Endothelial cell of umbilical vein (primary cell): ENCODE measurements around the gene ADTRP. TPM values are rescaled to one million over a fixed set of nuclear protein-coding genes. Genes with fewer than 3 reads are reported as not detected.

Experiments used
- BruUV-seq: library from RNA; stranded (reverse); fragments of 400-500 nt; replicated peaks from 2 replicates; lab custom pipeline; 2021; lab: Mats Ljungman, UMichigan
- CTCF ChIA-PET: fragments of 300-600, 350-600 bp; sonication (Branson Sonifier 250); formaldehyde crosslinking; loops from one replicate; lab custom pipeline; 2021; ENCODE audit warnings: antibody characterized with exemption, inconsistent platforms; lab: Charles Lee
- POLR2A ChIA-PET: fragments of 300-600, 350-600 bp; sonication (Branson Sonifier 250); formaldehyde crosslinking; loops from one replicate; lab custom pipeline; 2021; ENCODE audit warnings: antibody characterized with exemption, inconsistent platforms; lab: Charles Lee
- DNase-seq: peaks from one replicate; pipeline ENCODE4 v3.0.0-alpha.2; 2011; ENCODE audit warnings: low read depth, low spot score
- FAIRE-seq: peaks from 2 replicates; lab custom pipeline; 2011; peaks lifted over from hg19 to GRCh38; lab: Jason Lieb, UNC
- H2AFZ ChIP-seq: 2 replicates; pipeline ENCODE4 v1.6.0; 2012; ENCODE audit warnings: low read depth, low read length, control low read depth, inconsistent platforms
- H3K27ac ChIP-seq: 2 replicates; pipeline ENCODE4 v1.5.1; 2011; ENCODE audit warnings: low read depth, mild to moderate bottlenecking, control low read depth, low read length, moderate library complexity; ENCODE audit not compliant: insufficient read depth
- H3K27me3 ChIP-seq, 2 experiments: 2 replicates each; pipeline versions ENCODE4 v1.6.0 to v1.6.1; 2011; ENCODE audit warnings: low read length in 2 of 2, mixed read lengths in 1 of 2; ENCODE audit not compliant: control insufficient read depth in 2 of 2, insufficient read depth in 2 of 2
- H3K36me3 ChIP-seq, 2 experiments: 2 replicates in 1 of 2; 3 replicates in 1 of 2; pipeline ENCODE4 v1.5.1; 2011; ENCODE audit warnings: low read length in 2 of 2, mild to moderate bottlenecking in 1 of 2, moderate library complexity in 1 of 2; ENCODE audit not compliant: control insufficient read depth in 2 of 2, insufficient read depth in 2 of 2; ENCODE audit errors: extremely low read depth in 1 of 2
- H3K4me1 ChIP-seq: 3 replicates; pipeline ENCODE4 v1.5.1; 2011; ENCODE audit warnings: mild to moderate bottlenecking, low read length; ENCODE audit not compliant: control insufficient read depth, insufficient read depth; ENCODE audit errors: extremely low read depth
- H3K4me2 ChIP-seq: 2 replicates; pipeline ENCODE4 v1.6.1; 2011; ENCODE audit warnings: low read length, control low read depth, mixed read lengths; ENCODE audit not compliant: insufficient read depth
- H3K4me3 ChIP-seq, 3 experiments: fragments of 200-600 bp in 1 of 3; sonication (generic), shearing (Covaris generic) in 1 of 3; replicated peaks in 1 of 3; 2 replicates each; pipeline ENCODE4 v1.5.1; 2011 to 2016; ENCODE audit warnings: control low read depth in 3 of 3, low read length in 3 of 3, mild to moderate bottlenecking in 2 of 3, inconsistent platforms in 1 of 3, low read depth in 1 of 3, moderate library complexity in 1 of 3; ENCODE audit not compliant: insufficient read depth in 1 of 3
- H3K79me2 ChIP-seq: 2 replicates; pipeline ENCODE4 v1.6.0; 2012; ENCODE audit warnings: low read length, inconsistent platforms; ENCODE audit not compliant: control insufficient read depth, insufficient read depth
- H3K9ac ChIP-seq: replicated peaks from 2 replicates; pipeline ENCODE3; 2011; ENCODE audit warnings: low read length, control low read depth; ENCODE audit not compliant: insufficient read depth; ENCODE audit errors: extremely low read depth
- H3K9me1 ChIP-seq: replicated peaks from 3 replicates; pipeline ENCODE4 v1.6.0; 2011; ENCODE audit warnings: mild to moderate bottlenecking, low read length; ENCODE audit not compliant: control insufficient read depth, insufficient read depth; ENCODE audit errors: extremely low read depth
- H3K9me3 ChIP-seq: replicated peaks from 2 replicates; pipeline ENCODE4 v1.5.1; 2012; ENCODE audit warnings: low read length, inconsistent platforms; ENCODE audit not compliant: control insufficient read depth, insufficient read depth
- H4K20me1 ChIP-seq: replicated peaks from 2 replicates; pipeline ENCODE3; 2011; ENCODE audit warnings: mild to moderate bottlenecking, low read length; ENCODE audit not compliant: control insufficient read depth, insufficient read depth; ENCODE audit errors: extremely low read depth
- CTCF ChIP-seq, 2 donors: IDR thresholded peaks; 1 replicate in 1 of 2; 2 replicates in 1 of 2; pipeline ENCODE4 v1.5.1; 2011; ENCODE audit warnings: low read length in 2 of 2, mild to moderate bottlenecking in 2 of 2, moderate library complexity in 2 of 2, control low read depth in 1 of 2, inconsistent platforms in 1 of 2, low read depth in 1 of 2; ENCODE audit not compliant: insufficient read depth in 1 of 2; ENCODE audit errors: extremely low read depth in 1 of 2
- EZH2 ChIP-seq: IDR thresholded peaks from 2 replicates; pipeline ENCODE4 v1.6.1; 2012; ENCODE audit warnings: borderline replicate concordance, low read depth, mild to moderate bottlenecking, moderate library complexity, low read length, inconsistent platforms; ENCODE audit not compliant: severe bottlenecking
- FOS ChIP-seq: IDR thresholded peaks from 2 replicates; pipeline ENCODE4 v1.6.1; 2011; ENCODE audit warnings: mild to moderate bottlenecking, low read length, moderate library complexity, borderline replicate concordance; ENCODE audit not compliant: insufficient read depth
- GATA2 ChIP-seq: IDR thresholded peaks from 2 replicates; pipeline ENCODE4 v1.7.0; 2011; ENCODE audit warnings: low read depth, mild to moderate bottlenecking, moderate library complexity, mixed read lengths, low read length; ENCODE audit not compliant: insufficient read length, insufficient read depth
- JUN ChIP-seq: IDR thresholded peaks from 2 replicates; pipeline ENCODE4 v1.6.1; 2011; ENCODE audit warnings: borderline replicate concordance, low read depth; ENCODE audit not compliant: insufficient read length, insufficient read depth
- MAX ChIP-seq: IDR thresholded peaks from 2 replicates; pipeline ENCODE4 v1.6.1; 2011; ENCODE audit not compliant: insufficient read depth, insufficient read length
- MYC ChIP-seq: IDR thresholded peaks from one replicate; pipeline ENCODE4 v1.6.1; 2011; ENCODE audit warnings: mild to moderate bottlenecking, low read depth, low read length
- POLR2A ChIP-seq: IDR thresholded peaks from 2 replicates; pipeline ENCODE4 v1.6.1; 2012; ENCODE audit warnings: low read depth, mild to moderate bottlenecking, control low read depth, low read length
- POLR2AphosphoS5 ChIP-seq: IDR thresholded peaks from 2 replicates; pipeline ENCODE4 v1.6.1; 2012; ENCODE audit warnings: low read depth, mild to moderate bottlenecking, control low read depth, low read length, moderate library complexity; ENCODE audit not compliant: insufficient read depth
- dilution Hi-C: fragments of 300-500 bp; cut with MboI; formaldehyde crosslinking; loops from one replicate; pipeline ENCODE4 v1.15.0; 2019; ENCODE audit warnings: low sequenced_read_pairs; ENCODE audit not compliant: extremely low pct_ligation_motif_present
- intact Hi-C: fragments of 100-400 bp; cut with micrococcal nuclease; formaldehyde crosslinking; loops from one replicate; pipeline ENCODE4 v1.10.0; 2022
- polyA plus RNA-seq, 4 experiments: library from polyadenylated mRNA; depleted of rRNA in 3 of 4; stranded (reverse) in 3 of 4; unstranded in 1 of 4; fragments of >200 nt; gene quantifications; 2 replicates each; pipeline versions ENCODE4 v1.2.1 to v1.2.3, GENCODE V29; 2011 to 2012; ENCODE audit warnings: missing spikeins in 1 of 4
- total RNA-seq: library from RNA; stranded (reverse); gene quantifications from 2 replicates; pipeline ENCODE4 v1.2.3, GENCODE V29; 2021

The ADTRP gene
- total and polyA plus RNA-seq, 2 donors (not counting 3 experiments of a cell fraction or from before 2014, with no cell fraction given): 3.3 to 4.4 TPM

GRCh38 chr6:11774426-11774825 lies 4.2 kb downstream of the ADTRP start:
- H3K79me2 ChIP-seq: no peaks in the 10 kb centered on the region
- dilution Hi-C loops: loop anchor here (25.0 kb wide), 1 partner anchor 513 kb away; the partner anchor contains the start of gene EDN1
- no TSS peak for BruUV-seq
- TF ChIP-seq POLR2A (no peak), JUN (no peak), MAX (no peak), EZH2 (no peak), MYC (no peak), GATA2 (no peak), CTCF (IDR thresholded peaks at IDR 0.05; ENCODE audit: extremely low read depth in 1 of 2, insufficient read depth in 1 of 2, low read depth in 1 of 2, low read length in 2 of 2) (no peak), FOS (no peak), POLR2AphosphoS5 (no peak)
- H3K9ac ChIP-seq: no peak overlapping the region
- no peak overlapping the region for H3K4me3 ChIP-seq
- no peaks in the 10 kb centered on the region for H4K20me1 ChIP-seq
- H3K27ac ChIP-seq: no peak overlapping the region
- ChIA-PET CTCF (interaction anchor here (1.0 kb wide), 1 partner anchor 118 kb away, joined by 3 read pairs; no protein-coding TSS in a partner anchor), POLR2A (no interaction called here)
- DNase-seq: no peak
- H3K27me3 ChIP-seq: no peaks in the 10 kb centered on the region
- no peaks in the 10 kb centered on the region for H3K9me1 ChIP-seq
- no peak overlapping the region for H3K4me2 ChIP-seq
- no peak overlapping the region for H2AFZ ChIP-seq
- intact Hi-C loops: no loop called here
- FAIRE-seq: no peak
- no peaks in the 10 kb centered on the region for H3K36me3 ChIP-seq
- H3K9me3 ChIP-seq: no peaks in the 10 kb centered on the region
- H3K4me1 ChIP-seq: peaks cover 23% of the 10 kb centered on the region
